Muscle of arm (tissue), 14 donors: Measurements from ENCODE around the gene SPTB. TPM values are rescaled to one million over a fixed set of nuclear protein-coding genes. Genes with fewer than 3 reads are reported as not detected.
"Not testable (repeated sequence)": the region's sequence is repeated elsewhere in the genome, so short reads cannot be mapped to it uniquely, and the experiment has no call there.

Experiments used
- DNase-seq: peaks from one replicate; pipeline ENCODE4 v3.0.0-alpha.2; 2013
- long read RNA-seq, 11 donors: transcript quantifications; one replicate each; lab custom pipeline, GENCODE V29; 2026
- polyA plus RNA-seq, 12 donors: library from polyadenylated mRNA; unstranded; fragments of 120-200 nt; gene quantifications; one replicate each; pipeline ENCODE4 v1.2.1, GENCODE V29; 2013; ENCODE audit not compliant: insufficient read length in 12 of 12

SPTB gene
- 100 to 1,000 TPM in 10 of 12 donors, 10 to 100 TPM in 2; 51.9 to 666 (median 148) TPM for polyA plus RNA-seq
- long read RNA-seq, donor 1, partial matches to known transcripts = 15 of 15 reads
- long read RNA-seq, donor 1, other reads (novel, unspliced or antisense) = 0 of 15 reads
- long read RNA-seq, donor 2, full-length matches to known transcripts = 3 of 181 reads
- long read RNA-seq, donor 2, partial matches to known transcripts = 151 of 181 reads
- long read RNA-seq, donor 2, other reads (novel, unspliced or antisense) = 27 of 181 reads
- long read RNA-seq, donor 3, full-length matches to known transcripts = 4 of 23 reads
- long read RNA-seq, donor 3, partial matches to known transcripts = 19 of 23 reads
- long read RNA-seq, donor 3, other reads (novel, unspliced or antisense) = 0 of 23 reads
- long read RNA-seq, donor 4, full-length matches to known transcripts = 2 of 7 reads
- long read RNA-seq, donor 4, partial matches to known transcripts = 5 of 7 reads
- long read RNA-seq, donor 4, other reads (novel, unspliced or antisense) = 0 of 7 reads
- long read RNA-seq, donor 5, full-length matches to known transcripts = 15 of 150 reads
- long read RNA-seq, donor 5, partial matches to known transcripts = 135 of 150 reads
- long read RNA-seq, donor 5, other reads (novel, unspliced or antisense) = 0 of 150 reads
- long read RNA-seq, donor 6, full-length matches to known transcripts = 11 of 11 reads
- long read RNA-seq, donor 6, partial matches to known transcripts = 0 of 11 reads
- long read RNA-seq, donor 6, other reads (novel, unspliced or antisense) = 0 of 11 reads
- long read RNA-seq, donor 7, full-length matches to known transcripts = 11 of 21 reads
- long read RNA-seq, donor 7, partial matches to known transcripts = 10 of 21 reads
- long read RNA-seq, donor 7, other reads (novel, unspliced or antisense) = 0 of 21 reads
- long read RNA-seq, donor 8, full-length matches to known transcripts = 14 of 89 reads
- long read RNA-seq, donor 8, partial matches to known transcripts = 75 of 89 reads
- long read RNA-seq, donor 8, other reads (novel, unspliced or antisense) = 0 of 89 reads
- long read RNA-seq, donor 9, full-length matches to known transcripts = 3 of 104 reads
- long read RNA-seq, donor 9, partial matches to known transcripts = 86 of 104 reads
- long read RNA-seq, donor 9, other reads (novel, unspliced or antisense) = 15 of 104 reads
- long read RNA-seq, donor 10, full-length matches to known transcripts = 14 of 50 reads
- long read RNA-seq, donor 10, partial matches to known transcripts = 36 of 50 reads
- long read RNA-seq, donor 10, other reads (novel, unspliced or antisense) = 0 of 50 reads
- long read RNA-seq, donor 11, full-length matches to known transcripts = 3 of 13 reads
- long read RNA-seq, donor 11, partial matches to known transcripts = 10 of 13 reads
- long read RNA-seq, donor 11, other reads (novel, unspliced or antisense) = 0 of 13 reads

DNA sequence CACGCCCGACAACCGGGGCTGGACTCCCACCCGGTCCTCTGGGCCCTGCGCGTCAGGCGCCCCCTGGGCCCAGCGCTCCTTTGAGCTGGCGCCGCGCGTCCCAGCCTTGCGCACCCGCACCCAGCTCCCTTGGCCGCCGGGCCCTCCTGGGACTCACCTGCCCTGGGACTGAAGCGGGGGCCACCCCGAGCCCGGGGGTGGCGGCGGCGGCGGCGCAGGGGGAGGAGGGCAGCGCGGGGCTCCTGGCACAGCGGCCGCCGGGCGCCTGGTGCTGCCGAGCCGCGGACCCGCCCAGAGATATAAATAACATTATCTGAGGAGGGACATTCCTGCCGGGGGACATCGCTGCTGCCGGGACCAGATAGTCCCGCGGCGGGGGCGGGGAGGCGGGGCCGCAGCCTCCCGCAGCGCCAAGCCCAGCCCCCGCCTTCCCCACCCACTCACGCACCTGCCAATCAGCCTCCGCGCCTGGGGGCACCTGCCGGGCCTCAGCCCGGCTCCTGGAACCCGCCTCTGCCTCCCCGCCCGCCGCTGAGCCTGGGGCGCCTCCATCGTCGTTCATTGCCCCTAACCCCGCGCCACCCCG lies at the start of gene SPTB:
Gene SPTB, minus strand, starts transcription at position 273 of the 586 bp plus-strand sequence. CDS start 56,813 bp downstream, outside the sequence.
- DNase-seq = peak; percentile 12

DNA sequence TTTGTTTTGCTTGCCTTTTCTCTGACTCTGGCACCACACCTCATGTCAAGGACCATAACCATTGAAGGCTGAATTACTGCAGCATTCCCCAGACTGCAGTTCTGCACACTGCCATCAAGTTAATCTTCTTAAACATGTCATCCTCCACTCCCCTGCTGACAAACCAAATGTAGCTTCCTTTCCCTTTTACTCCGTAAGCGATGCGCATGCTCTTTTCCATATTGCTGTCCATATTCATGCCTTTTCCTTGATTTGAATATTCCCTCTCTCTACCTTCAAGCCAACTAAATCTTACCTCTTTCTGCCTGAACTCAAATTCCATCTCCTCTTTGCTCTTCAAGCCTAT lies 49.3 kb upstream of the SPTB start:
- no peak for DNase-seq

DNA sequence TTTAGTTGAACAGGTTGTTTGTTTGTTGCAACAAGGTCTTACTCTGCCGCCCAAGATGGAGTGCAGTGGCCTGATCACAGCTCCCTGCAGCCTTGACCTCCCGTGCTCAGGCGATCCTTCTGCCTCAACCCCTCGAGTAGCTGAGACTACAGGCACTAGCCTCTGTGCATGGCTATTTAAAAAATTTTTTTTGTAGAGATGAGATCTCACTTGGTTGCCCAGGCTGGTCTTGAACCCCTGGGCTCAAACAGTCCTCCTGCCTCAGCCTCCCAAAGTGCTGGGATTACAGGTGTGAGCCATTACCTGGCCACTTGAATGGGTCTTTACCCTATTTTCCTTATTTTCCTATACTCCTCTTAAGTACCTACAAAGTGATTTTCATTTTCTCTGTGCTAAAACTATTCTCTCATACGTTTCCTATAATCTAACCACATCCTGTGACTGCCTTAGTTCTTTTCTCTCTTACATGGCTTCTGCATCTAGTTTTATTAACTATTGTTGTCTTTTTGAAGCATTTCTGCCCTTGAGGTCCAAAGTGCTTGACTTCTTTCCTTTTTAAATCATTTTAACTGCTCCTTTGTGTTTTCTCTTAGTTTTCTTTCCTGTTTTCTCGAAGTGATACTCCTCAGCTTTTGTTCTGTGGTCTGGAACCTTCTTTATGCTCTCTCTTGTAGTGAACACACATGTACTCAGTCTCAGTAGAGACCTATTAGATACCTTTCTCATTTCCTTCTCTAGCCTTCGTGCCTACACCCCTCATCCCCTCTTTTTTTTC lies 48.7 kb upstream of the SPTB start:
- DNase-seq = no peak

GRCh38 chr14:64927031-64927430 lies 47.3 kb upstream of the SPTB start:
- DNase-seq = no peak

- no peak for DNase-seq
These were observed 46.8 kb upstream of the SPTB start for GRCh38 chr14:64926398-64926995.

DNA sequence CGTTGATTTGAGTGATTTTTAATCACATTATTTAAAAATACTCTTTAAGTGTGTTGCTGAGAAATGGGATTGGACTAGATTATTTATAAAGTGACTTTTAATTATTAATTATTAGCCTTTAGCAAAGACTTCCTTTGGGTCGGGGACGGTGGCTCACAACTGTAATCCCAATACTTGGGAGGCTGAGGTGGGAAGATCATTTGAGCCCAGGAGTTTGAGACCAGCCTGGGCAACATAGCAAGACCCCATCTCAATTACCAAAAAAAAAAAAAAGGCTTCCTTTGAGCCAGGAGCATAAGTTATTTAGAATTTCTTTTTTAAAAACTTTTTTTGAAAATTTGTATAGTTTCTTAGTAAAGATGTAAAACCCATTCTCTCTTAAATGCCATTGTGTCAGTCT lies 43.3 kb upstream of the SPTB start:
- DNase-seq = no peak

DNA sequence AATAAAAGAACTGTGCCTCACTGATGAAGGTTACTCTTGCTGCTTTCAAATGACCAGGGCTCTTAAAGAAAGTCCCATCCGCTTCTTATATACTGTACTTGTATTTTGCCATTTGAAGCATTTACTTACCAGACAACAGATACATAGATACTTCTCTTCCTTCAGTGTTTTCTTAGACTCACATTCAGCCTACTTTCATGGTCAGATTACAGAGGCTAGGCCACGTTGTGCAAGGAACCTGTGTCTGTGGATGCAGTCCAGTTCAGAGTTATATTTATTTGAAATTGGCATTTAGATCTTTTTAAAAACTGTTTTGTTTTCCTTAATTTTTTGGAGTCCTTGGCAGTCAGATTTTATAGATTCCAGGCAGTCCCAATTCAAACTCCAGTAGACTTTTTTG lies 40.8 kb upstream of the SPTB start:
- DNase-seq = no peak

GRCh38 chr14:64919618-64920017 lies 39.9 kb upstream of the SPTB start:
- no peak for DNase-seq

- DNase-seq = no peak
These were observed 39.5 kb upstream of the SPTB start for GRCh38 chr14:64919215-64919614.

DNA sequence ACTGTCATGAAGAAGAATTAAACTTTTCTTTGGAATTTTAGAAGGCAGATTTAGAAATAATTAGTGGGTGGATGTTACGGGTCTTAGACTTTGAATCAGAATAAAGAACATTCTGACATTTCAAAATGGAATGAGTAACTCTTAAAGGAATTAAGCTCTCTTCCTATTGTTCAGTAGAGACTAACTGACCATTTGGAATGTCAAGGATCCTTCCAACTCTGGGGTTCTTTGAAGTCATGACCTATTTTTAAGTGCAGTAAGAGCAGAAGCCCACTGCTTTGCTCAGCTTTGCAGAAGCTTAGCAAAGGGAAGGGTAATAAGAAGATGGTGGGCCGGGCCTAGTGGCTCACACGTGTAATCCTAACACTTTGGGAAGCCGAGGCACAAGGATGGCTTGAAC lies 38.5 kb upstream of the SPTB start:
- DNase-seq = no peak

- no peak for DNase-seq
These were observed 36.1 kb upstream of the SPTB start for GRCh38 chr14:64915797-64916196.

DNA sequence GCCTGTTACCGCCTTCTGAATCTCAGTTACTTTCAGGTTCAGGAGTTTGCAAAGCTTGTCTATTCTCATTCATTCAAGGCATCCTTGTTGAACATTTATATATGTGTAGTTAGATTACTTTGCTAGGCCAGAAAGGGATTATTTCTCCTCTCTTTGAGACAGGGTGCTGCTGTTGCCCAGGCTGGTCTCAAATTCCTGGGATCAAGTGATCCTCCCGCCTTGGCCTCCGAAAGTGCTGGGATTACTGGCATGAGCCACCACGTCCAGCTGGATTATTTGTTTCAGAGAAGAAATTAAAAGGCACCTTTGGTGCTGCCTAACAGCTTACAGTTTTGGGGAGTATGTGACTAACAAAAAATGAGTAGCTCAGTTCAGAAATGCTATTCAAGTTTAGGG lies 35.3 kb upstream of the SPTB start:
- DNase-seq = no peak

- DNase-seq = peak; percentile 97
These were observed 34.7 kb upstream of the SPTB start, which contains the start of gene CHURC1 for GRCh38 chr14:64914237-64915028. TSS of gene CHURC1 (plus strand) at chr14:64914455. CDS start at chr14:64914496, 41 bp downstream.

- not testable (repeated sequence) for DNase-seq
These were observed 33.8 kb upstream of the SPTB start for GRCh38 chr14:64913477-64913876.

DNA sequence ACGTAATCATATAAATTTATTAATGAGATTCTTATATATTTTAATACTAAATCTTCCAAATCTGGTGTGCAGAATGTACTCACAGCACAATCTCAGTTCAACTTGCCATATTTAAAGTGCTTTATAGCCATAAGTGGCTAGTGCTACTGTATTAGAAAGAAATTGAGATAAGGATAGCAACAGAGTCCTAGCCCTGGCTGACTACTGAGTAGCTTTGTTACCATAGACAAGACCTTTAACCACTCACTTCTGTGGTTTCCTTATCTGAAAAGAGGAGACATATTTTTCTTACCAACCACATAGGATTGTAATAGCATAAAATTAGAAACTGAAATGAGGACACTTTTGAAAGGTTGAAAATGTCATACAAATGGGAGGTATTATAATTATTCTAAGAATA lies 32.6 kb upstream of the SPTB start:
- DNase-seq = no peak

DNA sequence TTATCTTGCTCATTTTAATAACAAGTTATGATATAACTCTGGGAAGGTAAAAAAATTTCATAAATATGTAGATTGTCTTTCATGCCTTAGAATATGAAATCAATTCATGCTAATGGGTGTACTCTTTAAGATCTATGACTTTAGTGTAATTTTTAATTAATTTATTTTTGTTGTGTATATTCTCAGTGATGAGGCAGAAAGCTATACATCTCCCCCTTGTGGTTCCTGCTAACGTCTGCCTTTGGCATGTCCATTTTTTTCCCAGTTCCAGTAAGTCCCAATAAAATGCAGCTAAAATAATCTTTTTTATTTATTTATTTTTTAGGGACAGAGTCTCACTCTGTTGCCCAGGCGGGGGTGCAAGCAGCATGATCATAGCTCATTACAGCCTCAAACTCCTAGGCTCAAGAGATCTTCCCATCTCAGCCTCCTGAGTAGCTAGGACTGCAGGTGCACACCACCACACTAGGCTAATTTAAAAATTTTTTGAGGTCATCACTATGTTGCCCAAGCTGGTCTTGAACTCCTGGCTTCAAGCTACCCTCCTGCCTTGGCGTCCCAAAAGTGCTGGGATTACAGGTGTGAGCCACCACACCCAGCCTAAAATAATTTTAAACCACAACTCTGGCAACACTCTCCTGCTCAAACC lies 31.3 kb upstream of the SPTB start:
- DNase-seq = no peak

DNA sequence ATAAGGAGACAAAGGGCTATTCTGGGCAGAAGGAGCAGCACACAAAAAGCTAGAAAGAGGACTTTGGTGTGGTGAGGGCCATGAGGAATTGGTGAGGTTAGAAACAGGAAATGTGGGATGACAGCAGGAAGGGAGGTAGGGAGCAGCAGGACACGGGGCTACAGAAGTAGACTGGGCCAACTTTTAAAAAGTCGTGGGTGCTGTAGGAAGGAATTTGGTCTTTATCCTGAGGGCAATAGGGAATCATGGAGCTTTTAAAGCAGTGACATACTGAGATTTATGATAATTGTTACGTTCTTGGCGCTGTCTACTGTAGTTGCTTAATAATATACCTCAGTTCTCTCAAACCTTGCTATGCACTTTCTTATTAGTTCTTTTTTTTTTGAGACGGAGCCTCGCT lies 26.3 kb upstream of the SPTB start:
- DNase-seq = no peak

DNA sequence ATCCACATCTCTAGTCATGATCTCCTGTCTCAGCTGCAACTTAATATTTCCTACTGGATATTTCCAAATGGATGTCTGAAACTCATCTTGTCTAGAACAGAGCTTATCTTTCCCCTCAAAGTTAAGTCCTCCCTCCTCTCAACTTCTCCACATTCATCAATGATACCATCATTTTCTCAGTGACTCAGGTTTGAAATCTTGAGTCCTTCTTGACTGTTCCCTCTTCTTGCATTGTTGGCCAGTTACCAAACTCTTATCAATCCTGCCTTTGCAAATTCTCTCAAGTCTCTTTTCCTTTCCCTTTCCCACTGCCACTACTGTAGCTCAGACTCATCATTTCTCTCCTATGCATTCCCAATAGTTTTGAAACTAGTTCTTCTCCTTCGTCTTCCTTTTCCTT lies 20.3 kb upstream of the SPTB start:
- DNase-seq = no peak
